RWPE2 (cell line): ENCODE results near the gene TRAK1.

Source experiments
- ATAC-seq: fragments of 200-7000 bp; cut with Tn5 transposase; 3 replicates; pipeline ENCODE4 v1.9.1; 2021; ENCODE audit warnings: low read depth
- DNase-seq: peaks from one replicate; pipeline ENCODE4 v3.0.0-alpha.2; 2020; ENCODE audit warnings: low spot score
- H3K27ac ChIP-seq: fragments of 450-650 bp; 2 replicates; pipeline ENCODE4 v1.5.1; 2017; ENCODE audit warnings: mild to moderate bottlenecking; ENCODE audit not compliant: poor library complexity, severe bottlenecking
- H3K27me3 ChIP-seq: fragments of 250-450 bp; sonication (Bioruptor Pico); 2 replicates; pipeline ENCODE4 v1.5.1; 2021; ENCODE audit warnings: mild to moderate bottlenecking, moderate library complexity; ENCODE audit not compliant: insufficient read depth, poor library complexity, severe bottlenecking
- H3K36me3 ChIP-seq: fragments of 250-450 bp; sonication (Bioruptor Pico); 2 replicates; pipeline ENCODE4 v1.5.1; 2020; ENCODE audit warnings: low read depth, mild to moderate bottlenecking, moderate library complexity
- H3K4me1 ChIP-seq: fragments of 250-450 bp; sonication (Bioruptor Pico); 2 replicates; pipeline ENCODE4 v1.5.1; 2021; ENCODE audit warnings: mild to moderate bottlenecking, moderate library complexity; ENCODE audit not compliant: insufficient read depth, poor library complexity, severe bottlenecking
- H3K4me3 ChIP-seq: fragments of 250-450 bp; sonication (Bioruptor Pico); 2 replicates; pipeline ENCODE4 v1.5.1; 2021; ENCODE audit warnings: mild to moderate bottlenecking, moderate library complexity; ENCODE audit not compliant: severe bottlenecking
- H3K9me3 ChIP-seq: fragments of 250-450 bp; sonication (Bioruptor Pico); 2 replicates; pipeline ENCODE4 v1.5.1; 2021; ENCODE audit warnings: mild to moderate bottlenecking, moderate library complexity; ENCODE audit not compliant: severe bottlenecking
- TF ChIP-seq, protein P1 (sequence below): fragments of 450-650 bp; IDR thresholded peaks from one replicate; pipeline ENCODE4 v1.5.1; 2017; ENCODE audit warnings: mild to moderate bottlenecking, moderate library complexity; ENCODE audit not compliant: poor library complexity, severe bottlenecking

The TRAK1 gene

GRCh38 chr3:42072831-42073301 lies 18.3 kb upstream of the TRAK1 start:
- H3K36me3 ChIP-seq = no peaks in the 10 kb centered on the region
- no peak overlapping the region for H3K4me3 ChIP-seq
- no peaks in the 10 kb centered on the region for H3K27me3 ChIP-seq
- TF ChIP-seq, protein P1, sequence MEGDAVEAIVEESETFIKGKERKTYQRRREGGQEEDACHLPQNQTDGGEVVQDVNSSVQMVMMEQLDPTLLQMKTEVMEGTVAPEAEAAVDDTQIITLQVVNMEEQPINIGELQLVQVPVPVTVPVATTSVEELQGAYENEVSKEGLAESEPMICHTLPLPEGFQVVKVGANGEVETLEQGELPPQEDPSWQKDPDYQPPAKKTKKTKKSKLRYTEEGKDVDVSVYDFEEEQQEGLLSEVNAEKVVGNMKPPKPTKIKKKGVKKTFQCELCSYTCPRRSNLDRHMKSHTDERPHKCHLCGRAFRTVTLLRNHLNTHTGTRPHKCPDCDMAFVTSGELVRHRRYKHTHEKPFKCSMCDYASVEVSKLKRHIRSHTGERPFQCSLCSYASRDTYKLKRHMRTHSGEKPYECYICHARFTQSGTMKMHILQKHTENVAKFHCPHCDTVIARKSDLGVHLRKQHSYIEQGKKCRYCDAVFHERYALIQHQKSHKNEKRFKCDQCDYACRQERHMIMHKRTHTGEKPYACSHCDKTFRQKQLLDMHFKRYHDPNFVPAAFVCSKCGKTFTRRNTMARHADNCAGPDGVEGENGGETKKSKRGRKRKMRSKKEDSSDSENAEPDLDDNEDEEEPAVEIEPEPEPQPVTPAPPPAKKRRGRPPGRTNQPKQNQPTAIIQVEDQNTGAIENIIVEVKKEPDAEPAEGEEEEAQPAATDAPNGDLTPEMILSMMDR = no peak
- ATAC-seq (no peak), DNase-seq (no peak)
- H3K27ac ChIP-seq = peak overlapping the region; percentile 78
- H3K9me3 ChIP-seq = peaks cover 1% of the 10 kb centered on the region
- peaks cover 28% of the 10 kb centered on the region for H3K4me1 ChIP-seq

DNA sequence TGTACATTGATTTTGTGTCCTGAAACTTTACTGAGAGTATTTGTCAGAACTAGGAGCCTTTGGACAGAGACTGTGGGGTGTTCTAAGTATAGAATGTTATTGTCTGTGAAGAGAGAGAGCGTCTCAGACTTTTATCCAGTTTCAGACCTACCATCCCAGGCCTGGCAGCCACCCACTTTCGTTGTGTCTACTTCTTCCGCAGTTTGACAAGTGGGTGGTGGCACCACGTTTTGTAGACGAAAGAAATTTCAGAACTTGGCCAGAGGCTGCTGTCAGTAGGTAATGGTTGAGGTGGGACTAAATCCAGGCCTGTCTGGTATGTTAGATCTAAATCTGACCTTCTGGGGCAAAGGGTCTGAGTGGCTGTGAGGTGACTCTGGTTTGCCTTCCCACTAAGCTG lies 13.4 kb upstream of the TRAK1 start:
- DNase-seq (no peak), ATAC-seq (no peak)
- H3K27me3 ChIP-seq = no peaks in the 10 kb centered on the region
- no peaks in the 10 kb centered on the region for H3K36me3 ChIP-seq
- H3K9me3 ChIP-seq = peaks cover 1% of the 10 kb centered on the region
- peaks cover 18% of the 10 kb centered on the region for H3K4me1 ChIP-seq
- TF ChIP-seq, protein P1 = no peak
- no peak overlapping the region for H3K27ac ChIP-seq
- no peak overlapping the region for H3K4me3 ChIP-seq

GRCh38 chr3:42078677-42079076 lies 12.5 kb upstream of the TRAK1 start:
- peaks cover 1% of the 10 kb centered on the region for H3K9me3 ChIP-seq
- H3K36me3 ChIP-seq = no peaks in the 10 kb centered on the region
- no peak overlapping the region for H3K27ac ChIP-seq
- H3K4me1 ChIP-seq = peaks cover 16% of the 10 kb centered on the region
- TF ChIP-seq, protein P1 = no peak
- H3K27me3 ChIP-seq = no peaks in the 10 kb centered on the region
- ATAC-seq (no peak), DNase-seq (no peak)
- H3K4me3 ChIP-seq = no peak overlapping the region

DNA sequence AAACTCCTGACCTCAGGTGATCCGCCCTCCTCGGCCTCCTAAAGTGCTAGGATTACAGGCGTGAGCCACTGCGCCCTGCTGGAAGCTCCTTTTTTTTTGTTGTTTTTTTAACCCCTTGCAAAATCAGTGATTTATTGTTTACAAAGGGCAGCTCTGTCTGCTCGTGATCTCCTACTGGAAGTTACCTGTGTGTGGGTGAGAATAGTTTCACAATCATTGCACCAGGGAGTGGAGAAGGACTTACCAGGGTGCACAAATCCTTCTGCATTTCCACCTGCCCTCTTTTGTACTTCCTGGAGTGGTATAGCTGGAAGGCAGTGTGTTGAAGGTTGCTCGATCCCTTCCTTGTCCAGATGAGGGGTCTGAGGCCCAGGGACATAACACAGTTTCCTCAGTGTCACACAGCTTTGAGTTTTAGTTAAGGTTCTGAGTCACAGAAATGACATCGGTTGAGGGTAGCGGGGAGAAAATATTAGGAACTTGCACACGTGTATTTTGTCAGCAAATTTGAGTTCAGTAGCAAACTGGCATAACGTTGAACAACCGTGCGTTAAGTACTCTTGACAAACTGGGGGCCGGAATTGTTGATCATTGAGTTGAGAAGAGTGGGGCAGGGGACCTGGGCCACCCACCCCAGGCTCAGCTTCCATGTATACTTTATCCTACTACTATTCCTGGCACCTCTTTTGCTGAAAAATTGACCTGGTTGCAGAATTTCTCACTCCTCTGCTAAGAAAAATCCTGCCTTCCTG lies 11.3 kb upstream of the TRAK1 start:
- Histone ChIP-seq H3K36me3 (no peaks in the 10 kb centered on the region), H3K27ac (peak overlapping the region; percentile 35), H3K4me3 (no peak overlapping the region), H3K27me3 (no peaks in the 10 kb centered on the region), H3K9me3 (peaks cover 1% of the 10 kb centered on the region), H3K4me1 (peaks cover 16% of the 10 kb centered on the region)
- TF ChIP-seq, protein P1 = no peak
- peak; percentile 84 for ATAC-seq
- no peak for DNase-seq

- Histone ChIP-seq H3K27ac (peak overlapping the region; percentile 35), H3K4me1 (peaks cover 16% of the 10 kb centered on the region), H3K36me3 (no peaks in the 10 kb centered on the region), H3K9me3 (peaks cover 1% of the 10 kb centered on the region), H3K4me3 (no peak overlapping the region), H3K27me3 (no peaks in the 10 kb centered on the region)
- TF ChIP-seq, protein P1 = no peak
- ATAC-seq (peak; percentile 72), DNase-seq (no peak)
Observed at GRCh38 chr3:42080453-42080872, 10.7 kb upstream of the TRAK1 start.
